ENCODE measurements around the gene PLAU. TPM values are rescaled to one million over a fixed set of nuclear protein-coding genes. Genes with fewer than 3 reads are reported as not detected.

Gene PLAU
- total RNA-seq, 1 donor from 2014 or later: 7.6 TPM

- no peaks in the 10 kb centered on the region for H3K9me3 Mint-ChIP-seq
- TF ChIP-seq EZH2 (IDR thresholded peaks at IDR 0.05): no peak
- TF ChIP-seq EZH2phosphoT487 (IDR thresholded peaks at IDR 0.05): no peak
- no peak for TF ChIP-seq CTCF (IDR thresholded peaks at IDR 0.05)
Measured at GRCh38 chr10:73954737-73955136, 43.8 kb downstream of the PLAU start.

GRCh38 chr10:73955719-73956118, 44.8 kb downstream of the PLAU start:
- Mint-ChIP-seq H3K27ac (no peak overlapping the region), H3K27me3 (ENCODE audit: insufficient read depth, low read depth) (peaks cover 9% of the 10 kb centered on the region), H3K4me3 (no peak overlapping the region), H3K36me3 (no peaks in the 10 kb centered on the region), H3K9me3 (no peaks in the 10 kb centered on the region), H3K4me1 (peaks cover 16% of the 10 kb centered on the region)
- no peaks in the 10 kb centered on the region for H3K27me3 ChIP-seq
- H3K9me3 ChIP-seq (ENCODE audit: low read depth): no peaks in the 10 kb centered on the region
- H3K27ac ChIP-seq: no peak overlapping the region
- H3F3A ChIP-seq (ENCODE audit: low read depth): no peaks in the 10 kb centered on the region
- H3K4me2 ChIP-seq: no peak overlapping the region
- no peak for TF ChIP-seq EZH2phosphoT487 (IDR thresholded peaks at IDR 0.05)
- no peak for TF ChIP-seq EZH2 (IDR thresholded peaks at IDR 0.05)
- no peak for TF ChIP-seq CTCF (IDR thresholded peaks at IDR 0.05)
- H2AFZ ChIP-seq (replicated peaks): no peak overlapping the region
- H3K9ac ChIP-seq: no peak overlapping the region
- H4K20me1 ChIP-seq (ENCODE audit: low read depth): no peaks in the 10 kb centered on the region
- no peaks in the 10 kb centered on the region for H3K36me3 ChIP-seq
- H3K4me1 ChIP-seq: peaks cover 8% of the 10 kb centered on the region
- no peak overlapping the region for H3K4me3 ChIP-seq
- no peak for DNase-seq (ENCODE audit: low spot score)
- H3K79me2 ChIP-seq (ENCODE audit: low read depth): no peaks in the 10 kb centered on the region

More at GRCh38 chr10:73954737-73955136, 43.8 kb downstream of the PLAU start:
- Histone ChIP-seq H3K9ac (no peak overlapping the region), H3K9me3 (ENCODE audit: low read depth) (no peaks in the 10 kb centered on the region), H3K4me1 (peaks cover 8% of the 10 kb centered on the region), H3K4me3 (no peak overlapping the region), H3K4me2 (no peak overlapping the region), H4K20me1 (ENCODE audit: low read depth) (no peaks in the 10 kb centered on the region), H3K36me3 (no peaks in the 10 kb centered on the region), H3K27me3 (no peaks in the 10 kb centered on the region), H3F3A (ENCODE audit: low read depth) (no peaks in the 10 kb centered on the region), H3K79me2 (ENCODE audit: low read depth) (no peaks in the 10 kb centered on the region), H3K27ac (no peak overlapping the region), H2AFZ (replicated peaks) (no peak overlapping the region)
- H3K36me3 Mint-ChIP-seq: no peaks in the 10 kb centered on the region
- H3K4me3 Mint-ChIP-seq: no peak overlapping the region
- peaks cover 24% of the 10 kb centered on the region for H3K4me1 Mint-ChIP-seq
- H3K27me3 Mint-ChIP-seq (ENCODE audit: insufficient read depth, low read depth): peaks cover 9% of the 10 kb centered on the region
- DNase-seq (ENCODE audit: low spot score): no peak
- H3K27ac Mint-ChIP-seq: no peak overlapping the region

- TF ChIP-seq CTCF (IDR thresholded peaks at IDR 0.05) (no peak), EZH2 (IDR thresholded peaks at IDR 0.05) (no peak), EZH2phosphoT487 (IDR thresholded peaks at IDR 0.05) (no peak)
- peaks cover 8% of the 10 kb centered on the region for H3K4me1 ChIP-seq
- no peaks in the 10 kb centered on the region for H3K9me3 ChIP-seq (ENCODE audit: low read depth)
- H3K4me2 ChIP-seq: no peak overlapping the region
- no peaks in the 10 kb centered on the region for H3K36me3 Mint-ChIP-seq
- DNase-seq (ENCODE audit: low spot score): no peak
- H3K36me3 ChIP-seq: no peaks in the 10 kb centered on the region
- H3K9me3 Mint-ChIP-seq: no peaks in the 10 kb centered on the region
- no peaks in the 10 kb centered on the region for H3F3A ChIP-seq (ENCODE audit: low read depth)
- H3K4me1 Mint-ChIP-seq: peaks cover 14% of the 10 kb centered on the region
- no peak overlapping the region for H3K4me3 ChIP-seq
- no peak overlapping the region for H3K9ac ChIP-seq
- no peak overlapping the region for H3K27ac ChIP-seq
- peak overlapping the region; percentile 88 for H2AFZ ChIP-seq (replicated peaks)
- H4K20me1 ChIP-seq (ENCODE audit: low read depth): no peaks in the 10 kb centered on the region
- no peaks in the 10 kb centered on the region for H3K27me3 ChIP-seq
- H3K79me2 ChIP-seq (ENCODE audit: low read depth): no peaks in the 10 kb centered on the region
- peak overlapping the region; percentile 68 for H3K27ac Mint-ChIP-seq
- H3K27me3 Mint-ChIP-seq (ENCODE audit: insufficient read depth, low read depth): peaks cover 7% of the 10 kb centered on the region
- H3K4me3 Mint-ChIP-seq: no peak overlapping the region
Measured at GRCh38 chr10:73956476-73957359, 45.8 kb downstream of the PLAU start.
